CD4-positive, alpha-beta T cell treated with Interleukin-1 beta for 1 hour (primary cell): ENCODE results near the gene PPFIA4.

Experiments
- DNase-seq, 2 donors: peaks; one replicate each; pipeline ENCODE4 v3.0.0-alpha.2; 2020 to 2022

PPFIA4 gene

GRCh38 chr1:203060115-203060514 is 33.8 kb downstream of the PPFIA4 start:
- no peak for DNase-seq

DNA sequence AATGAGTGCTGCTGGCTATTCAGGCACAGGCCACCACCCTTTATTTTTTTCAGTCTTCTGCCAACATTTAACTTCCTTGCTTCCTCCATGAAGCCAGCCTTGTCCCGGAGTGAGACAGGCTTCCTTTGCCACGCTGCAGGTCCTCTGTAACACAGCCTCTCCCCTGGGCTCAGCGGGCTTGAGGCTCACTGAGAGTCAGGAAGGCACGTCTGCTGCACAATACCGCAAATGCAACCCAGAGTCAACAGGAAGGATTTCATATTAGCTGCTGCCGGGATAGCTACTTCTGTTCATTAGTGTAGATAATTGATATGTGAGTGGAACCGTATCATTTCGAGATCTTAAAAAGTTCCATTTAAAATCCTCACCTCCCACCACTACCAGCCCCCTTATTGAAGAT is 37.0 kb downstream of the PPFIA4 start:
- DNase-seq: no peak

GRCh38 chr1:203065191-203065590 is 38.9 kb downstream of the PPFIA4 start:
- no peak for DNase-seq

DNA sequence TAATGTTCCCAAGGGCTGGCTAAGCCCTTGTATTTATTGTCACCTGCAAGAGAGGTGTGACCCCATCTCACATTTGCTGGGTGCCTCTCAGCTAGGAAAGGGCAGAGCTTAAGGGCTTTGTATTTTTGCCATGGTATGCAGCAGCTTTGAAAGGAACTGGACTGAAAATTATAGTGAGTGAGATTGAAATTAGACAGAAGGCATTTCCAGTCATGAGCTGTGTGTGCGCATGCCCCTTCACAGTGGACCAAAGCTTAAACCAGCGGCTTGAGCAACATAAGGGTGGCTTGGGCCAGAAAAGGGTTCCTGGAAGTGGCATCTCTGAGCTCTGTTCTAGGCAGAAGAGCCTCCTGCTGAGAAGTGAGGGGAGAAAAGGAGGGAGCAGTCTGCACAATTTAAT is 39.7 kb downstream of the PPFIA4 start:
- no peak for DNase-seq

- no peak for DNase-seq
Observed at GRCh38 chr1:203066965-203067364, 40.7 kb downstream of the PPFIA4 start.

GRCh38 chr1:203069030-203069747 is 42.9 kb downstream of the PPFIA4 start:
- no peak for DNase-seq

DNA sequence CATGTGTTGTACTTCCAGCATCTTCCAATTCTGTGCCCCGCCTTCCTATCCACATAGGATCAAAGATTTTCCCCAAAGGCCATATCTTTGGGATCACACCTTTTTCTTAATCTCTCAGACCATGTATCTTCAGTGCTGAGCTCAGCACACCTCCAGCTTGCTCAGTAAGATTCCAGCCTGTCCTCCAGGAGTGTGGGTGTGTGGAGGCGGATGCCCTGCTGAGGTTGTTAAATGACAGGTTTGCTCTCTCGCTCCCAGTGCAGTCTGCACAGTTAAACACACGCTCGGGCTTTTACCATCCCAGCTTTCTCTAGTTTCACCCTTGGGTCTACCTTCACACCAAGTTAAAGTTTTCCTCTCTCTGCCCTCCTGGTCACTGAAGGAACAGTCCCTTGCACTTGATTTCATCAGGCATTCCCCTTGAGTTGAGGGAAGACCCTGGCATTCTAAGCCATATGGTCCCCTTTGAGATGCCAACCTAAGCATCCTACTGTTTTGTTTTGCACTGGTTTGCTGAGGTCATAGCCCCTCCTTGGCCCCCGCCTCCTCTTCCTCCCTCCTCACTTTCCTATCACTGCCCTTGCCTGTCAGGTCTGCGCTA is 45.8 kb downstream of the PPFIA4 start:
- DNase-seq: no peak

DNA sequence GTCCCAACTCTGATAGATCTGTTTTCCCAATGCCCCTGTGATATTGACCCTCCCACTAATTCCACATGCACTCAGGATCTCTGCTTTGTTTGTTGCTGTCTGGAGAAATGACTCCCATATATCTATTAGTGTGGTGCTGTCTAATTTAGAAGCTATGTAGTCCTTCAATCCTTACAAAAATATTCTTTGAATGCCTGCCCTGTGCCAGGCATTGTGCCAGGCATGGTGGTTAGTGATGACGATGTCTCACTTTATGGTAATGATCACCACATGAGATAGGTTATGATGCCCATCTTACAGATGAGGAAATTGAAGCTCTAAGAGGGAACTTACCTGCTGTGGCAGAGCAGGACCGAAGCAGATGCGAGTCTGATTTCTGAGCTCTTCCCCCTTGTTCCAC is 46.6 kb downstream of the PPFIA4 start:
- DNase-seq: no peak

DNA sequence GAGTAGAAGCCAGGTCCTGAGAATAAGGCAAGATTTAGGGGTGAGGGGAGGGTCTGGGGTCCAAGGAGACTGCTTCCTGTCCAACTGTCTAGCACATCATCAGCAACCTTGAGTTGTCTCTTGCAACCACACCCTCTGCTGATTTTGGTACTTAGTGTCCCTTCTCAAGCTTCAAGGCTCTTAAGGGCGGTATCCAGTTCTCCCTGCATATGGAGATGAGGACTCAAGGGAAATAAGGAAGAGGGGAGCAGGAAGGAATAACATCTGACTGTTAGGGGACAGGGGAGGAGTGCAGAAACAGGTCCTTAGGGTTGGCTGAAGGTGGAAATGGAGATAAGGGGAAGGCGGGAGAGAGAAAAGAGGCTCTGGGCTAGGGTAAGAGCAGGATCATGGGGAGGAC is 47.2 kb downstream of the PPFIA4 start:
- DNase-seq: no peak

GRCh38 chr1:203074610-203075009 is 48.3 kb downstream of the PPFIA4 start:
- no peak for DNase-seq

DNA sequence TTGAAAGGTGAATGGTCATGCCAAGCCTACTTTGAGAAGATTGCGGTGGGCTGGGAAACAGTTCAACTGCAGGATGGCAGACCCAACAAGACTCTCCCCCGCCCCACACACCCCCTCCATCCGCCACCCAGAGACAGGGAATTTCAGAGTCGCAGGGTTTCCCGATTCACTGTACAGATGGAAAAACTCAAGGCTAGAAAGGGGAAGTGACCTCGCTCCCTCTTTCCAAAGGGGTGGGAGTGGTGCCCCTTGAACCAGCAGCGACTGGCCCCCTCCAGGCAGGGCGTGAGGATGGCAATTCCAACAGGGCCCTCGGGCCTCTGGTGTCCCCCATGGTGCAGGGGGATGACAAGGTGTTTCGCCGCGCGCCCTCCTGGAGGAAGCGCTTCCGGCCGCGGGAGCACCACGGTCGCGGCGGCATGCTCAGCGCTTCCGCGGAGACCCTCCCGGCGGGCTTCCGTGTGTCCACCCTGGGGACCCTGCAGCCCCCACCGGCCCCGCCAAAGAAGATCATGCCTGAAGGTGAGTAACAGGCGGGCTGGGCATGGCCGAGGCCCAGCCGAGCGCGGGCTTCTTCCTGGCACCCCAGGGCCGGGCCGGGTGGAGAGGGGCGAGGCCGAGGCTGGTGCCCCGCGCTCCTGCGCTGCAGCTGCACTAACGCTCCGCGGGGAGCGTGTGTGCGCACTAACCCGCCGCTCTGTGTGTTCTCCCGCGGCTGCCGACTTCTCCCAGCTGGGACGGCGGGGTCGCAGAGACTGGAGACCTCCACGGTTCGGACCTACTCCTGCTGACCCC is 49.1 kb downstream of the PPFIA4 start:
- no peak for DNase-seq

DNA sequence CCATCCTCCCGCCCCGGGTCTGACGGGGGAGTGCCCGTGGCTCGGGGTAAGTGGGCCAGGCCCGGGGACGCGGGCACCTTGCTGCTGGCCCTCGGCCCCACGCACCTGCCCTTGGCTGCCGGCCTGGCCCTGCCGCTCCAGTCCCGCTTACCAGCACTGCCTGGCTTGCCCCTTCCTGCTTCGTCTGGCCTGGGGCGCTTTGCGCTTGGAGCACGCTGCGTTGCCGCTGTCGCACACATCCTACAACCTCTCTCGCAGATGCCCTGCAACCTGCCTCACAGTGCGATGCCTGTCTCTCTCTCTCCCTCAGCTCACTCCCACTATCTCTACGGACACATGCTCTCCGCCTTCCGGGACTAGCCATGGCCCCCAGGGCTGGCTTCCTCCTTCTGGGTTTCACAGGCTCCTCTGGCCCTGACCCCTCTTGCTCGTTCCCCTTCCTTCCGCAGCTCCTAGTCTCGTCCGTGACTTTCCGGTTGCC is 49.8 kb downstream of the PPFIA4 start:
- DNase-seq: no peak

DNA sequence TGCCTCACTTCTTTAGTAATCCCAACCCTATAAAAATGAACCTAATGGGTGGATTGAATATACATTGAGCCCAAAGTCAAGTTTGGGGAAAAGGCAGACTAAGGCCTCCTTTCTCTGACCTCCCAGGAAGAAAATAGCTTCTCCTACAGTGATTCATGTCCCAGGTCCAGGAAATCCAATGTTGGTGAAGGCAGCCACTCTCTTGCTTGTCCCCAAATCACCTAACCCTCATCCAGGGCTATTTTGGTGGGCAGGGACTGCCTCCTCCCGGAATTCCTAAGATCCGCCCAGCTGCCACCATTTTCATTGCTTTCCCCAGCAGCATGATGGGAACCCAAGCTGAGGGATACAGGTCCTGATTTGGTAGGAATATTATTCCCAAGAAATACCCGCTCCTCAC is 51.1 kb downstream of the PPFIA4 start:
- DNase-seq: no peak

DNA sequence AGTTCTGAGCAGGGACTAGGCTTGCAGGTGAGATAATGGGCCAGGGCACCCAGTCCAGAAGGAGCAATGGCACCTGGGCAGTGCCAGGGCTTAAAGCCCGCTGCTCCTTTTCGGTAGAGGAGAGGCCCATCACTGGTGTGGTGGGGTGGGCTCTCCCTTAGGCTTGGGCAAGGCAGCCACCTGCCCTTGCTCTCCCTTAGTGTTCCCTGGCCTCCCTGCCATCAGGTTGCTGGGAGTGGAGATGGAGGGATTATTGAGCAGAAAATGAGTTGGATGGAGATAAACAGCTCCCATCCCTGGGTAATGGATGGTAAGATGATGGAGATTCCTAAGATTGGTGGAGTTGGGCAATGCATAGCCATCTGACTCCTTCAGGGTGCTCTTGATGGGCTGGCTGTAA is 51.7 kb downstream of the PPFIA4 start:
- no peak for DNase-seq

DNA sequence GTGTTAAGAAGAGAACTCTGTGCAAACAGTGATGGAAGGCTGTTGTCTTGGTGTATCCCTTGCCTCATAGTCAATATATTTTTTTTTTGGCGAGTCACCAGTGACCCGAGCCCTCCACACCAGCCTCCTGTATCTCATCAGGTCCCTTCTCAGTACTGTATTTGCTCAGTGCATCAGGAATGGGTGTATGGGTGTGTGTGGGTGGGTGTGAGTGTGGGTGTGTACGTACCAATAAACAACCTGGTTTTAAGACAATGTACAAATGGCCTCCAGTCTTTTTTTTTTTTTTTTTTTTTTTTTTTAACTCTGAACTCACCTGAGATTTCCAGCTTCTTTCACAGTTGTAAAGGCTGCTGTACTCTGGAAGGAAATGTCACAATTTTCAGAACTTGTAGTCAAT is 52.2 kb downstream of the PPFIA4 start:
- no peak for DNase-seq

GRCh38 chr1:203080456-203080855 is 54.2 kb downstream of the PPFIA4 start:
- DNase-seq: no peak

DNA sequence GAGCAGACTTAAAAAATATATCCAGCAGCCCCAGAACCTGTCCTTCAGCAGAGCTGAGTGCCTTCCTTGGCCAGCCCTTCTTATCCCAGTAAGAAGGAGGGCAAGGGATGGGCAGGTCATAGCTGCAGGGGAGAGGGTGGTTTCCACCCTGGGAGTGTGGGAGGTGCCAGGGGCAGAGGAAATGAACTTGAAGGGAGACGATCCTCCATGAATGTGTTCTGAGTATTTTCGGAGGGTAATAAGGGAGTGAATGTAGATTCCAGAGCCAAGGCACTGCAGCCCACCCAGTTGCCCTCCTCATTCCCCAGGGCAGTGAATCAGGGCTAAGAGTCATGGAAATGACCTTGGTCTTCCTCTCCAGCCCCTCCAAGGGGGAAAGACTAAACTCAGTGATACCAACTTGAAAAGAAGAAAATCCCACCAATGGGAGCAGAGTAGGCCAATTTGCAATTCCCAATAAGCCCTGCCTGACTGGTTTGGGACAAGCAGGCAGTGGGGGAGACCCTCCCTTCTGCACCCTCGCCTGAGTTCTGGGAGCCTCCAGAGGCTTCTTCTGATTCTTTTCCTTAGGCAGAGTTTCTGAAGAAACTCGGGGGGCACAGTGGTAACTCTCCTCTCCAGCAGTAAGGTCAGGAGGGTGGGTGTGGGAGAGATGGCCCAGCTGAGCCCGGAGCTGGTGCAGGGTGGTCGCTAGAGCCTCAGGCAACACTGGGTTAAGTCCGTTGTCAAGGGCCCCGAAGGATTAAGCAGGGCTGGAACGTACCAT is 55.4 kb downstream of the PPFIA4 start:
- DNase-seq: no peak

GRCh38 chr1:203082231-203082505 is 55.9 kb downstream of the PPFIA4 start:
- no peak for DNase-seq

- DNase-seq: no peak
Observed at GRCh38 chr1:203082571-203083462, 56.5 kb downstream of the PPFIA4 start.

- DNase-seq: no peak
Observed at GRCh38 chr1:203083463-203083921, 57.2 kb downstream of the PPFIA4 start.

DNA sequence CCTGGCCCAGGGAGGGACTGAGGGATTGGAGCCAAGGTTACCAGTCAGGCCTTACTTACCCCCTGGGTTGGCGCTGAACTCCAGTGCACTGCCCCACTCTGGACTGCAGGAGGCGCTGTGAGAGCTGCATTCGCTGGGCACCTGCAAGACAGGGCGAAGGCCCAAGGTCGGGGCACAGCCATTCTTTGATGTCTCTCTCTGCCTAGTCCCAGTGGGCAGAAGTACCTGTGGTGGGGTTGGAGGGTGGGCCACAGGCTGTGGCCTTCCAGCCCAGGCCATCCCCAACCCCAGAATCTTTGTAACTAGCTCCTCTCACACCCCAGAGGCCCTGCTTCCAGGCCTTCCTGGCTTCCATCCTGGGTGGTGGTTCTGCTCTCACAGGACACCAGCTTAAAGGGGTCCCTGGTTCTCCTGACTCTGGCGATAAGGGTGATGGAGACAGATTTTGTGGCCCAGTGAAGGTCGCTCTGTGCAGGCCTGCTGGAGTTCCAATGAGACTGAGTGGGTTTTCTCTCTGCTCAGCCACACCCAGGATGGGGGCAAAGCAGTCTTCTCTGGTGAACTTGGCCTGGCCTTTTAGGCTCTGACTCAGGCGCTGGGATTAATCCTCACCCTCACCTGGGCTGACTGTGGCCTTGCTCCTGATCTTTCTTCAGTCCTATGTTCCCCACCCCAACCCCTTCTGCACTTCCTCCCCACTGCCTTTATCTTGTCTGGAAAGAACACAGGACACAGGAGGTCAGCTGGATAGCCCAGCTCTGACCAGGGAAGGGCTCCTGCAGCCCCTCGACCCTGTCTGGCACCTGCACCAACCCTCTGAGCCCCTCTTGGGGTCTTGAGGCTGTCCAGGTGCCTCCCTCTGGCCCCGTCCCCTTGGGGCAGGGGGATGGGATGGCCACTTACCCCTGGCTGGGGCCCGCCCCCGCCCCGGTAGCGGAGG is 58.6 kb downstream of the PPFIA4 start:
- no peak for DNase-seq
